HepG2 (cell line): Measurements from ENCODE around the gene STEAP3. TPM values are rescaled to one million over a fixed set of nuclear protein-coding genes. Genes with fewer than 3 reads are reported as not detected.

Experiments
- ATAC-seq: fragments of 200-7000 bp; cut with Tn5 transposase; 3 replicates; pipeline ENCODE4 v1.9.1; 2020; ENCODE audit warnings: mild to moderate bottlenecking, moderate library complexity
- BruUV-seq: library from RNA; stranded (reverse); fragments of 400-500 nt; replicated peaks from 2 replicates; lab custom pipeline; 2021; lab: Mats Ljungman, UMichigan
- CTCF ChIA-PET: fragments of 300-600 bp; formaldehyde crosslinking; extraction: SDS; loops from one replicate; lab custom pipeline; 2021; ENCODE audit warnings: low total read pairs, inconsistent platforms, low intra/inter-chr PET ratio; lab: Yijun Ruan, JAX
- POLR2A ChIA-PET: fragments of 350-600 bp; sonication (Branson Sonifier 250); formaldehyde crosslinking; loops from one replicate; lab custom pipeline; 2020; ENCODE audit warnings: antibody characterized with exemption, inconsistent platforms; lab: Yijun Ruan, JAX
- DNase-seq: peaks from one replicate; pipeline ENCODE4 v3.0.0-alpha.2; 2015; ENCODE audit warnings: low spot score
- FAIRE-seq: peaks from 3 replicates; lab custom pipeline; 2011; peaks lifted over from hg19 to GRCh38; lab: Jason Lieb, UNC
- H2AFZ ChIP-seq: one replicate; pipeline ENCODE4 v1.6.1; 2011; ENCODE audit warnings: low read length, inconsistent platforms
- H3K27ac ChIP-seq: fragments of 300-600 bp; 3 replicates; pipeline ENCODE4 v1.8.0; 2011; ENCODE audit warnings: mixed run types, mild to moderate bottlenecking, mixed read lengths, low read length, inconsistent platforms; ENCODE audit not compliant: insufficient read depth; ENCODE audit errors: extremely low read length
- H3K27me3 ChIP-seq, 2 experiments: fragments of 200-600 bp in 1 of 2; 2 replicates in 1 of 2; 3 replicates in 1 of 2; pipeline versions ENCODE4 v1.6.0 to v1.8.0; 2011; ENCODE audit warnings: low read length in 2 of 2, mild to moderate bottlenecking in 2 of 2, moderate library complexity in 2 of 2, inconsistent platforms in 1 of 2; ENCODE audit not compliant: insufficient read depth in 2 of 2, control insufficient read depth in 1 of 2
- H3K36me3 ChIP-seq, 2 experiments: fragments of 200-600 bp in 1 of 2; replicated peaks in 1 of 2; 2 replicates in 1 of 2; 3 replicates in 1 of 2; pipeline versions ENCODE4 v1.5.1 to v1.8.0; 2011; ENCODE audit warnings: low read length in 2 of 2, inconsistent platforms in 1 of 2; ENCODE audit not compliant: insufficient read depth in 2 of 2, control insufficient read depth in 1 of 2
- H3K4me1 ChIP-seq: 2 replicates; pipeline ENCODE4 v1.5.1; 2012; ENCODE audit warnings: low read length, inconsistent platforms; ENCODE audit not compliant: insufficient read depth
- H3K4me2 ChIP-seq: 2 replicates; pipeline ENCODE4 v1.6.0; 2011; ENCODE audit warnings: low read depth, low read length, inconsistent platforms
- H3K4me3 ChIP-seq, 3 experiments: fragments of 200-600 bp in 1 of 3; sonication (generic), shearing (Covaris generic) in 1 of 3; replicated peaks in 1 of 3; 2 replicates each; pipeline ENCODE4 v1.5.1; 2011 to 2016; ENCODE audit warnings: low read length in 3 of 3, inconsistent platforms in 2 of 3, low read depth in 2 of 3, mild to moderate bottlenecking in 2 of 3, control low read depth in 1 of 3, mixed read lengths in 1 of 3; ENCODE audit not compliant: insufficient read depth in 1 of 3
- H3K79me2 ChIP-seq: one replicate; pipeline ENCODE4 v1.6.1; 2011; ENCODE audit warnings: low read length, inconsistent platforms; ENCODE audit not compliant: insufficient read depth
- H3K9ac ChIP-seq: 2 replicates; pipeline ENCODE4 v1.6.0; 2011; ENCODE audit warnings: mild to moderate bottlenecking, low read depth, low read length, inconsistent platforms; ENCODE audit not compliant: insufficient read depth
- H3K9me3 ChIP-seq: 2 replicates; pipeline ENCODE4 v1.5.1; 2012; ENCODE audit warnings: mild to moderate bottlenecking, low read length
- H4K20me1 ChIP-seq: 2 replicates; pipeline ENCODE4 v1.6.0; 2011; ENCODE audit warnings: inconsistent platforms, mild to moderate bottlenecking, low read length, moderate library complexity; ENCODE audit not compliant: insufficient read depth
- HNRNPL ChIP-seq: fragments of 200-400 bp; formaldehyde crosslinking; IDR thresholded peaks from 2 replicates; pipeline ENCODE4 v1.6.1; 2017; ENCODE audit warnings: mild to moderate bottlenecking, low read depth, low read length
- HOXA7 ChIP-seq: sonication (generic); formaldehyde crosslinking; IDR thresholded peaks from 2 replicates; pipeline ENCODE4 v1.8.1; 2022; ENCODE audit warnings: mild to moderate bottlenecking, missing genetic modification reagents, moderate library complexity
- NCOA1 ChIP-seq: sonication (generic); formaldehyde crosslinking; IDR thresholded peaks from 2 replicates; pipeline ENCODE4 v1.9.0; 2021; ENCODE audit warnings: missing genetic modification reagents
- ZNF253 ChIP-seq: sonication (generic); formaldehyde crosslinking; IDR thresholded peaks from 2 replicates; pipeline ENCODE4 v1.8.0; 2022; ENCODE audit warnings: mild to moderate bottlenecking, missing genetic modification reagents, borderline replicate concordance
- ZNF556 ChIP-seq: sonication (generic); formaldehyde crosslinking; IDR thresholded peaks from 2 replicates; pipeline ENCODE4 v1.4.0; 2020; ENCODE audit warnings: mild to moderate bottlenecking, missing genetic modification reagents, borderline replicate concordance
- ZNF572 ChIP-seq: sonication (generic); formaldehyde crosslinking; IDR thresholded peaks from 2 replicates; pipeline ENCODE4 v1.5.1; 2020; ENCODE audit warnings: mild to moderate bottlenecking, missing genetic modification reagents
- ZNF614 ChIP-seq: IDR thresholded peaks from 2 replicates; pipeline ENCODE4 v1.6.1; 2018; ENCODE audit warnings: missing biosample characterization, missing genetic modification reagents, inconsistent platforms, borderline replicate concordance
- WGBS: methylation state at CpG from one replicate; pipeline ENCODE4 v1.1.6; 2017; ENCODE audit warnings: low lambda C conversion rate; 5-methylcytosine and 5-hydroxymethylcytosine counted together
- in situ Hi-C: cut with HindIII; loops from 2 replicates; pipeline ENCODE4 v1.10.0; 2017; ENCODE audit warnings: low pct_unique_long_range_greater_than_20kb; ENCODE audit not compliant: extremely low pct_ligation_motif_present
- intact Hi-C: fragments of 100-400 bp; cut with micrococcal nuclease; formaldehyde crosslinking; loops from one replicate; pipeline ENCODE4 v1.10.0; 2022; ENCODE audit not compliant: unreplicated experiment
- polyA plus RNA-seq, 8 experiments: library from polyadenylated mRNA; depleted of rRNA in 3 of 8; stranded (reverse) in 7 of 8; unstranded in 1 of 8; fragments of >200 nt; fragmentation: Illumina TruSeq in 4 of 8; extraction: Trizol in 4 of 8; gene quantifications; 2 replicates each; pipeline versions ENCODE4 v1.2.1 to v1.2.3, GENCODE V29; 2011 to 2016; ENCODE audit warnings: low read depth in 4 of 8, missing spikeins in 1 of 8, mixed read lengths in 1 of 8; ENCODE audit not compliant: insufficient read depth in 1 of 8
- total RNA-seq, 5 experiments: library from RNA; depleted of rRNA; stranded (reverse); fragments of >200 nt; fragmentation: Illumina TruSeq; extraction: Trizol; gene quantifications; 2 replicates each; pipeline ENCODE4 v1.2.3, GENCODE V29; 2016; ENCODE audit warnings: low read depth in 1 of 5

The STEAP3 gene
- total and polyA plus RNA-seq, 2 of the 13 experiments (the other 11 are each of a cell fraction or from before 2014, with no cell fraction given), result 7.3 to 21.1 TPM

DNA sequence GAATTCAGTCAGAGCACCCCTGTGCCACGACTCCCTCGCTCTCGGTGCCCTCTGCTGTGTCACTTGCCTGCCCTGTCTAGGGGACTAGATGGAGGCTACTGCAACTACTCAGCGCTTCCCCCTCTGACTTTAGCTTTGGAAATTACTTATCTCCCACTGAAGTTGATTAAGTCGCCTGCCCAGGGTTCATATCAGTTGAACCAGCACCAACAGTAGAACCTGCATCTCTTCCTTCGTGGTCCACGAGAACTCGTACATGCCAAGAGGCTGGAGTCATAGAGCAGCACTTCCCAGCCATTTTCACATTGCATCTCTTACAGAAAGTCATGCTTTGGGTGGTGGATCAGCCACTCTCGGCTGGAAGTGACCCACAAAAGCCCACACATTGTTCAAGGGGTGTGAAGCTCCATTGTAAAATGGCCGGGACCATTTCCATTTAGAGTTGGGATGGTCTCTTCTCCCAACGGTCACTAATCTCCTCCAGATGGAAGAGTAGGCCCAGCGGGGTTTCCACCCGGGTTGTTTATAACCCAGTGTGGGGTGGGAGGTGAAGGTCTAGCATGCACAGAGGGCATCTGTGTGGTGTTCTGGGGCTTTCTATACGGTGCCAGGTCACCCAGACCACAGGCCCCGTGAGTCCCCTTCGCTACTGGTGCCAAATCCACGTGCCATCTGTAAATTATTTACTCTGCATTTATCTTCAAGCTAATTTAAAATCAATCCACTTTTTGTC is 38.0 kb downstream of the STEAP3 start:
- no peak overlapping the region for H3K27ac ChIP-seq
- no peaks in the 10 kb centered on the region for H3K79me2 ChIP-seq
- no peaks in the 10 kb centered on the region for H3K4me1 ChIP-seq
- POLR2A ChIA-PET, result no interaction called here
- CTCF ChIA-PET, result no interaction called here
- ATAC-seq (no peak), FAIRE-seq (no peak), DNase-seq (no peak)
- H3K9ac ChIP-seq, result no peak overlapping the region
- no peak overlapping the region for H3K4me3 ChIP-seq
- peaks cover 2 to 22% of the 10 kb centered on the region in 2 experiments; a peak in 4 of 5 replicates for H3K36me3 ChIP-seq
- TF ChIP-seq ZNF556 (CRISPR knock-in tag) (no peak), ZNF614 (no peak)
- WGBS, result 92% methylated on average over 17 of the region's 17 CpGs
- in situ Hi-C loops (loop anchor here (5.0 kb wide), 1 partner anchor 39 kb away; the partner anchor contains the start of gene STEAP3), intact Hi-C loops (no loop called here)
- H3K4me2 ChIP-seq, result no peak overlapping the region
- no TSS peak for BruUV-seq
- no peaks in the 10 kb centered on the region for H3K27me3 ChIP-seq
- H3K9me3 ChIP-seq, result no peaks in the 10 kb centered on the region
- H2AFZ ChIP-seq, result no peak overlapping the region
- H4K20me1 ChIP-seq, result no peaks in the 10 kb centered on the region

DNA sequence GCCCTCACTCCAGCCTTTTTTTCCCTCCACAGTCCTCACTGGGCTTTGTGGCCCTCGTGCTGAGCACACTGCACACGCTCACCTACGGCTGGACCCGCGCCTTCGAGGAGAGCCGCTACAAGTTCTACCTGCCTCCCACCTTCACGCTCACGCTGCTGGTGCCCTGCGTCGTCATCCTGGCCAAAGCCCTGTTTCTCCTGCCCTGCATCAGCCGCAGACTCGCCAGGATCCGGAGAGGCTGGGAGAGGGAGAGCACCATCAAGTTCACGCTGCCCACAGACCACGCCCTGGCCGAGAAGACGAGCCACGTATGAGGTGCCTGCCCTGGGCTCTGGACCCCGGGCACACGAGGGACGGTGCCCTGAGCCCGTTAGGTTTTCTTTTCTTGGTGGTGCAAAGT is 39.4 kb downstream of the STEAP3 start:
- Histone ChIP-seq H4K20me1 (no peaks in the 10 kb centered on the region), H3K9me3 (no peaks in the 10 kb centered on the region), H2AFZ (no peak overlapping the region), H3K79me2 (no peaks in the 10 kb centered on the region), H3K4me3 (no peak overlapping the region), H3K9ac (no peak overlapping the region), H3K27me3 (no peaks in the 10 kb centered on the region), H3K36me3 (peaks cover 2 to 8% of the 10 kb centered on the region in 2 experiments; a peak in 2 of 5 replicates)
- in situ Hi-C loops (loop anchor here (5.0 kb wide), 1 partner anchor 41 kb away; the partner anchor contains the start of gene STEAP3), intact Hi-C loops (no loop called here)
- POLR2A ChIA-PET, result no interaction called here
- no peak for FAIRE-seq
- no peak for DNase-seq
- BruUV-seq, result no TSS peak
- CTCF ChIA-PET, result no interaction called here
- WGBS, result 97% methylated on average over 23 of the region's 23 CpGs
- TF ChIP-seq HNRNPL (no peak), HOXA7 (CRISPR knock-in tag) (no peak), ZNF572 (CRISPR knock-in tag) (no peak), ZNF253 (CRISPR knock-in tag) (no peak), NCOA1 (no peak)
- TF ChIP-seq, all 625 proteins: peak for 0
- H3K4me2 ChIP-seq, result no peak overlapping the region
- no peak overlapping the region for H3K27ac ChIP-seq
- H3K4me1 ChIP-seq, result no peaks in the 10 kb centered on the region
- ATAC-seq, result no peak
